Epithelial cell of esophagus (primary cell): ENCODE measurements around the gene CDH7.
A peak's percentile ranks its signal among the peaks of the same experiment; 100 is the strongest.

Experiments used
- DNase-seq: peaks from one replicate; pipeline ENCODE4 v3.0.0; 2010; ENCODE audit warnings: low read depth
- H3K4me3 ChIP-seq: 2 replicates; pipeline ENCODE4 v1.5.1; 2011; ENCODE audit warnings: mild to moderate bottlenecking, low read length, control low read depth
- TF ChIP-seq, protein P1 (sequence below): IDR thresholded peaks from 2 replicates; pipeline ENCODE4 v1.5.1; 2011; ENCODE audit warnings: low read depth, mild to moderate bottlenecking, low read length, control low read depth, inconsistent platforms; ENCODE audit not compliant: insufficient read depth; ENCODE audit errors: missing control alignments

Gene CDH7

DNA sequence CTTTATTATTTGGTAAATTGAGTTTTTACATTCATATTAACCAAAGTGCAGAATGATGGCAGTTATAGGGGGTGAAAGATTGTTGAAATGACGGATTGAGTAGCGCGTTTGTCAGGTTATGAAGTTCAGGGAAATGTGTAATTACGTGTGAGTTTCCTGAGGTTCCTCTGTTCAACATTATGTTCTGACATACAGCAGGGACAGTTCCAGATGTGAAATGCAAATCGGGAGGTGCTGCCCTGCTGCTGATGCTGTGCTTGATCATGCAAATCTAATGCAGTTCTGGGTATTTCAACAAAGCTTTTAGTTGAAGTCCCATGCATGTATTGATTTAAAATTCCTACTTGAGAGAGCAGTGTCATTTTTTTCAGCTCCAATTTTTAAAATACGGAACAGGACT lies 57.9 kb downstream of the CDH7 start:
- TF ChIP-seq, protein P1, sequence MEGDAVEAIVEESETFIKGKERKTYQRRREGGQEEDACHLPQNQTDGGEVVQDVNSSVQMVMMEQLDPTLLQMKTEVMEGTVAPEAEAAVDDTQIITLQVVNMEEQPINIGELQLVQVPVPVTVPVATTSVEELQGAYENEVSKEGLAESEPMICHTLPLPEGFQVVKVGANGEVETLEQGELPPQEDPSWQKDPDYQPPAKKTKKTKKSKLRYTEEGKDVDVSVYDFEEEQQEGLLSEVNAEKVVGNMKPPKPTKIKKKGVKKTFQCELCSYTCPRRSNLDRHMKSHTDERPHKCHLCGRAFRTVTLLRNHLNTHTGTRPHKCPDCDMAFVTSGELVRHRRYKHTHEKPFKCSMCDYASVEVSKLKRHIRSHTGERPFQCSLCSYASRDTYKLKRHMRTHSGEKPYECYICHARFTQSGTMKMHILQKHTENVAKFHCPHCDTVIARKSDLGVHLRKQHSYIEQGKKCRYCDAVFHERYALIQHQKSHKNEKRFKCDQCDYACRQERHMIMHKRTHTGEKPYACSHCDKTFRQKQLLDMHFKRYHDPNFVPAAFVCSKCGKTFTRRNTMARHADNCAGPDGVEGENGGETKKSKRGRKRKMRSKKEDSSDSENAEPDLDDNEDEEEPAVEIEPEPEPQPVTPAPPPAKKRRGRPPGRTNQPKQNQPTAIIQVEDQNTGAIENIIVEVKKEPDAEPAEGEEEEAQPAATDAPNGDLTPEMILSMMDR = no peak
- DNase-seq = no peak
- no peak overlapping the region for H3K4me3 ChIP-seq

DNA sequence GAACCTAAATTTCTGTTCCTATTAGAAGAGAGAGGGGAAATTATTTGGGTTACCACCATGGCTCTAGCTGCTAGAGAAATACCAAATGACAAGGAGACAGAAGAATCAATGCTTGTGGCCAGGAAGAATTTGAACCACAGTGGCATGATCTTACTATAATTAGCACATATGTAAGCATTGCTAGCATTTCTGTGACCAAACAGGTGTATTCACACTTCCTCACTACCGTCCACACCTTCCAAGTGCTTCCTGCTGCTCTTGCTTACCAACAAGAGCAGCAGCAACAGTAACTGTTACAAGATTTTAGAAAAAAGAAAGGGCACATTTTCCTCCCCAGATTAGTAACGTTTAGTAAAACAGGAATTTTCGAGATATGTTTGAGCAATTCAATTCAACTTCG lies 60.5 kb downstream of the CDH7 start:
- no peak for DNase-seq
- TF ChIP-seq, protein P1 = no peak
- no peak overlapping the region for H3K4me3 ChIP-seq

DNA sequence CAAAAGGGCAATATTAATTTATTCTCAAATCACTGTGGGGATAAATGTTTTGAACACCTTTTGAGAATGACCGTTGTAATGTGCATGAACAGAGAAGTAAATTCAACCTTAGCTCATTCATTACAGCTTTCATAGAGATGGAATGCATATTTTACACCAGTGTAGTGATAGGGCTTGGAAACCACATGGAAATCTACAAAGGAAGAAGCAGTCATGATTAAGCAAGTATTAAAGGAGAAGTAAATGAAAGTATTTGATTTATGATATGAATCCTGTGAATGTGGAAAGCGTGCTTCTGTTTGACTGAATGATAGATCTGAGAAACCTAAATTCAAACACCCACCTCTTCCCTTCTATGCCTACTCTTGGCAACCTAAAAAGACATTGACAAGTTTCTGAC lies 64.7 kb downstream of the CDH7 start:
- no peak overlapping the region for H3K4me3 ChIP-seq
- no peak for DNase-seq
- TF ChIP-seq, protein P1 = no peak

DNA sequence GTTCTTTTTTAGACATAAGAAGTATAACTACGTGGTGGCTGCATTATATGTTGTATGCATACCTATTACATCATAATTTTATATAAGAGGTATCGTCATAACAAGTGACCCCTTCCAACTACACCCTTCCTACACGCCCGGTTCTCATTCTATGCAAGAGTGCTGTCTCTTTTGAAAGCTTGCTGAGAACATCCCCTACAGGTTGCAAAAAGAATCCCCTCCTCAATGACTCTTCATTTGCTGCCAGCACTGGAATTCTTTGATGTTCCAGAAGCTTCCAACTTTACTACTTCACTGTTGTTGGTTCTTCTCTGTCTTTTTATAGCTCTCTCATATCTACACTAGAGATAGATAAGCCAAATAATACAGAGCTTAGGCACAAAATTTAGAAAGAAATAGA lies 66.4 kb downstream of the CDH7 start:
- TF ChIP-seq, protein P1 = no peak
- DNase-seq = no peak
- H3K4me3 ChIP-seq = no peak overlapping the region

DNA sequence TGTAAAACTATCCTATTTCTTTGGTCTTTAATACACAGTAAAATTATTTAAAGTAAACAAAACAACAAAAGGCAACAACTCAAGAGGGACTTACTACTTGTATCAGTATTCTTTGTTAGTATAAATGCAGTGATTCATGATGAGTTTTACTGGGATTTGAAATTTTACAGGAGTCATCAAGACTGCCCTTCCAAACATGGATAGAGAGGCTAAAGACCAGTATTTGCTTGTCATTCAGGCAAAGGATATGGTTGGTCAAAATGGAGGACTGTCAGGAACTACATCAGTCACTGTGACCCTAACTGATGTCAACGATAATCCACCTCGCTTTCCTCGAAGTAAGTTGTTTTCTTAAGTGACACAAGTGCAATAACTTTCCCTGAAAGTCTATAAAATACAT lies 71.1 kb downstream of the CDH7 start:
- DNase-seq = no peak
- TF ChIP-seq, protein P1 = no peak
- no peak overlapping the region for H3K4me3 ChIP-seq

DNA sequence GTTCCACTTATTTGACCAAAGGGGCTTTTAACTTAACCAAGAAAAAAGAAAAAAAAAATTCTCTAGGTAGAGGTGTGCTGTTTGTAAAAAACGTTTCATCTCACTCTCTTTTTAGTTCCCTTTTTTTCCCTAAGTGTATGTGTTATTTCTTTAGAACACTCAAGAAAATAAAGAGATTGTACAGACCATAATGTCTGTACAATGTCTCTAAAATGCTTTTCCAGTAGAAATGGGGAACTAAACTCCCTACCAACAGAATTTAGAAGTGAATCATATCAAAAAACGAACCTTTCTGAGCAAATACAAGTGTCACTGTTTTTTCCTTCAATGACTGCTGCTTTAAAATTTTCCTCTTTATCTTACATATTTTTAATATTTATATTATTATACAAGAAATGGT lies 72.0 kb downstream of the CDH7 start:
- TF ChIP-seq, protein P1 = no peak
- DNase-seq = no peak
- no peak overlapping the region for H3K4me3 ChIP-seq

DNA sequence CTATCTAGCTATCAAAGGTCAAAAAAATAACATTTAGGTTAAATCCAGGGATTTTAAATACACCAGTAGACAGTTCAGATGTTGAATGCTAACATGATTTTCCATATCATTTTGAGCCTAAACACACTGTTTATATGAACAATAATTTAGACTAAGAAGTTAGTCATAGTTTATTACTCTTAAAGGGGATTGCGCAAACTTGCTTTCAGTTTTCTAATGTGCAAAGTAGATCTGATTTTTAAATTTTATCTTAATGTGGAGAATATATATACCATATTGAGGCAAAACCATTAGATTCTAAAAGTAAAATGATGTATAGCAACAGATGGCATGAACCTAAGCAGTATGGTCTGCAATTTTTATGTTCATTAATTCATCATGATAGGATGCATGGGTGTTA lies 76.6 kb downstream of the CDH7 start:
- peak; percentile 8 for DNase-seq
- TF ChIP-seq, protein P1 = no peak
- no peak overlapping the region for H3K4me3 ChIP-seq
